A673 (cell line): ENCODE data around the gene EGFL8. TPM values are rescaled to one million over a fixed set of nuclear protein-coding genes. Genes with fewer than 3 reads are reported as not detected.
A peak's percentile ranks its signal among the peaks of the same experiment; 100 is the strongest.
"Not testable (repeated sequence)": the region's sequence is repeated elsewhere in the genome, so short reads cannot be mapped to it uniquely, and the experiment has no call there.

ENCODE experiments used
- BruUV-seq: library from RNA; stranded (reverse); fragments of 400-500 nt; replicated peaks from 2 replicates; lab custom pipeline; 2021; lab: Mats Ljungman, UMichigan
- CTCF ChIA-PET: fragments of 300-600 bp; sonication (Branson Sonifier 250); formaldehyde crosslinking; loops from one replicate; lab custom pipeline; 2022; ENCODE audit warnings: antibody characterized with exemption; lab: Charles Lee
- POLR2A ChIA-PET: fragments of 300-600 bp; sonication (Branson Sonifier 250); formaldehyde crosslinking; loops from one replicate; lab custom pipeline; 2022; ENCODE audit warnings: antibody characterized with exemption; ENCODE audit not compliant: low non-redundant PET; lab: Charles Lee
- DNase-seq: peaks from one replicate; pipeline ENCODE4 v3.0.0-alpha.2; 2015; ENCODE audit warnings: low spot score
- H3K27ac ChIP-seq: fragments of 200-600 bp; sonication (generic); 2 replicates; pipeline ENCODE4 v1.5.1; 2016; ENCODE audit warnings: mixed run types, low read depth, mild to moderate bottlenecking, mixed read lengths, antibody characterized with exemption, low read length; ENCODE audit not compliant: poor library complexity, severe bottlenecking
- H3K27me3 ChIP-seq: fragments of 200-600 bp; sonication (generic); replicated peaks from 2 replicates; pipeline ENCODE4 v1.6.1; 2017; ENCODE audit warnings: mixed run types, low read depth, mild to moderate bottlenecking, mixed read lengths, antibody characterized with exemption, low read length; ENCODE audit not compliant: insufficient read depth, poor library complexity
- H3K36me3 ChIP-seq: fragments of 200-600 bp; sonication (generic); 2 replicates; pipeline ENCODE4 v1.6.1; 2016; ENCODE audit warnings: mixed run types, mild to moderate bottlenecking, mixed read lengths, antibody characterized with exemption, low read length; ENCODE audit not compliant: insufficient read depth, poor library complexity, severe bottlenecking
- H3K4me1 ChIP-seq: fragments of 200-600 bp; sonication (generic); 2 replicates; pipeline ENCODE4 v1.6.1; 2017; ENCODE audit warnings: mixed run types, mild to moderate bottlenecking, mixed read lengths, antibody characterized with exemption, low read length; ENCODE audit not compliant: insufficient read depth, poor library complexity, severe bottlenecking
- H3K4me3 ChIP-seq: fragments of 200-600 bp; sonication (generic); 2 replicates; pipeline ENCODE4 v1.5.1; 2016; ENCODE audit warnings: low read depth, mixed run types, mild to moderate bottlenecking, mixed read lengths, low read length; ENCODE audit not compliant: poor library complexity, severe bottlenecking
- H3K9me3 ChIP-seq: fragments of 200-600 bp; sonication (generic); 2 replicates; pipeline ENCODE4 v1.6.1; 2016; ENCODE audit warnings: mixed run types, low read depth, mild to moderate bottlenecking, mixed read lengths, antibody characterized with exemption, low read length; ENCODE audit not compliant: poor library complexity, severe bottlenecking
- EZH2 ChIP-seq: fragments of 200-600 bp; sonication (generic); IDR thresholded peaks from 2 replicates; pipeline ENCODE4 v1.6.1; 2017; ENCODE audit warnings: borderline replicate concordance, low read depth, mild to moderate bottlenecking, mixed read lengths, antibody characterized with exemption, low read length; ENCODE audit not compliant: poor library complexity, severe bottlenecking
- intact Hi-C: fragments of 100-400 bp; cut with micrococcal nuclease; formaldehyde crosslinking; loops from one replicate; pipeline ENCODE4 v1.10.0; 2022; ENCODE audit not compliant: unreplicated experiment
- total RNA-seq: library from RNA; stranded (reverse); gene quantifications from 2 replicates; pipeline ENCODE4 v1.2.3, GENCODE V29; 2021
- TF ChIP-seq, protein P1 (sequence below): fragments of 300-800, 200-600 bp; sonication (generic); conservative IDR thresholded peaks from 2 replicates; pipeline ENCODE4 v1.5.1; 2017; ENCODE audit warnings: low read depth, mild to moderate bottlenecking, antibody characterized with exemption, low read length, moderate library complexity, mixed read lengths

The EGFL8 gene
- total RNA-seq, 1 experiment from 2014 or later, result 32.4 TPM

DNA sequence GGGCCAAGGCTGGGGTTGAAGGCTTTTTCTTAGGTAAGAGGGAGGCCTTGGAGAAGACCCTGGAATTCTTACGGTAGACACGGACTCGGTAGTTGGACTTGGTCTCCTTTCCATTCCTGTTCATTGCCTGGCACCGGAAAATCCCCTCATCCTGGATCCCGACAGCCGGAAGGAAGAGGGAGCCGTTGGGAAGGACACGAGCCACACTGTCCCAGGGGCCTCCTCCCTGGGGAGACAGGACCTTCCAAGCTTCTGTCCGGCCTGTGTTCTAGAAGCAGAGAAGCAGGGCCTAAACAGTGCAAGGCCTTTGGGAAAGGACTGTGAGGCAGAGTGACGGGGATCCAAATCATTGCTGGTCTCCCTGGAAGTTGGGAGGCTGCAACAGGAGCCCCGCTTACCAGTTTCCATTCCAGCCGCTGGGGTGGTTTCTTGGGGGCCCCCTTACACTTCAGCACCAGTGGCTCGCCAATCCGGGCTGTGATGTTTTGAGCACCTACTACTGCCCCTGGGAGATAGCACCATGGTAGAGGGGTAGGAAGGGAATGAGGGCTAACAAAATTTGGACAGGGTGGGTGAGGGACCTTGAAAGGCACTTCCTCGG is 19.2 kb downstream of the EGFL8 start:
- no peaks in the 10 kb centered on the region for H3K9me3 ChIP-seq
- POLR2A ChIA-PET, result no interaction called here
- CTCF ChIA-PET, result no interaction called here
- peaks cover 7% of the 10 kb centered on the region for H3K4me1 ChIP-seq
- no peaks in the 10 kb centered on the region for H3K27me3 ChIP-seq
- peak overlapping the region; percentile 37 for H3K27ac ChIP-seq
- peaks cover 45% of the 10 kb centered on the region for H3K36me3 ChIP-seq
- intact Hi-C loops, result no loop called here
- BruUV-seq, result no TSS peak
- H3K4me3 ChIP-seq, result no peak overlapping the region
- TF ChIP-seq, protein P1, sequence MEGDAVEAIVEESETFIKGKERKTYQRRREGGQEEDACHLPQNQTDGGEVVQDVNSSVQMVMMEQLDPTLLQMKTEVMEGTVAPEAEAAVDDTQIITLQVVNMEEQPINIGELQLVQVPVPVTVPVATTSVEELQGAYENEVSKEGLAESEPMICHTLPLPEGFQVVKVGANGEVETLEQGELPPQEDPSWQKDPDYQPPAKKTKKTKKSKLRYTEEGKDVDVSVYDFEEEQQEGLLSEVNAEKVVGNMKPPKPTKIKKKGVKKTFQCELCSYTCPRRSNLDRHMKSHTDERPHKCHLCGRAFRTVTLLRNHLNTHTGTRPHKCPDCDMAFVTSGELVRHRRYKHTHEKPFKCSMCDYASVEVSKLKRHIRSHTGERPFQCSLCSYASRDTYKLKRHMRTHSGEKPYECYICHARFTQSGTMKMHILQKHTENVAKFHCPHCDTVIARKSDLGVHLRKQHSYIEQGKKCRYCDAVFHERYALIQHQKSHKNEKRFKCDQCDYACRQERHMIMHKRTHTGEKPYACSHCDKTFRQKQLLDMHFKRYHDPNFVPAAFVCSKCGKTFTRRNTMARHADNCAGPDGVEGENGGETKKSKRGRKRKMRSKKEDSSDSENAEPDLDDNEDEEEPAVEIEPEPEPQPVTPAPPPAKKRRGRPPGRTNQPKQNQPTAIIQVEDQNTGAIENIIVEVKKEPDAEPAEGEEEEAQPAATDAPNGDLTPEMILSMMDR, result no peak
- no peak for TF ChIP-seq EZH2
- DNase-seq, result no peak

DNA sequence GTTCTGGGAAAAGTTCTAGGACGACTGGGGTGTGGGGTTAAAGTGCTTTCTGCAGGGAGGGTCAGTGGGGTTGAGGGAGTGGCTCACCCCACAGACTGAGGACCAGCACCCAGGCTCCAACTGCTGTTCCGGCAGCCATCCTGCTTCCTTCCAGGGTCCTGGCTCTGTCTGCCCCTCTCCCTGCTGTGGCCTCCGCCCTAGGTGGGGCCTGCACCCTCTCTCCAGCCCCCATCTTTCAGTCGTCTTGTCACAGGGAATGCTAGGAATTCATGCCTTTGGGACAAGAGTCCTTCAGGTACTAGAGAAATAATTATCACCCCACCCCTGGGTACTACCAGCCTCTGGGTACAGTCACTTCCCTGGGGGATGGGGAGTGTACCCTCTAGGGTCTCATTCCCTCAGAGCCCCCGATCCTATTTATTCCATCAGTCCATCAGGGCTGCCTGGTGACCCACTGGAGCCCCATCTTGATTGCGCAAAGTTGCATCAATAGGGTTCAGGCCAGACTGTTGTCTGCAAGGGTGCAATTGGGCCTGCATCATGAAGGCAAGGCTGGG is 19.8 kb downstream of the EGFL8 start, which contains the start of gene AGER:
Gene AGER, minus strand, starts transcription at position 170 of the 557 bp plus-strand sequence. Its CDS starts 31 bp downstream, at position 139.
- no peak for TF ChIP-seq EZH2
- TF ChIP-seq, protein P1, result no peak
- ChIA-PET CTCF (no interaction called here), POLR2A (no interaction called here)
- BruUV-seq, result no TSS peak
- no peak within 1 kb of the TSS for H3K4me3 ChIP-seq
- H3K27ac ChIP-seq, result peak within 1 kb of the TSS; percentile 37
- peaks cover 6% of the 10 kb centered on the region for H3K4me1 ChIP-seq
- peaks cover 45% of the 10 kb centered on the region for H3K36me3 ChIP-seq
- no peak for DNase-seq
- intact Hi-C loops, result no loop called here
- H3K9me3 ChIP-seq, result no peaks in the 10 kb centered on the region
- H3K27me3 ChIP-seq, result no peaks in the 10 kb centered on the region

DNA sequence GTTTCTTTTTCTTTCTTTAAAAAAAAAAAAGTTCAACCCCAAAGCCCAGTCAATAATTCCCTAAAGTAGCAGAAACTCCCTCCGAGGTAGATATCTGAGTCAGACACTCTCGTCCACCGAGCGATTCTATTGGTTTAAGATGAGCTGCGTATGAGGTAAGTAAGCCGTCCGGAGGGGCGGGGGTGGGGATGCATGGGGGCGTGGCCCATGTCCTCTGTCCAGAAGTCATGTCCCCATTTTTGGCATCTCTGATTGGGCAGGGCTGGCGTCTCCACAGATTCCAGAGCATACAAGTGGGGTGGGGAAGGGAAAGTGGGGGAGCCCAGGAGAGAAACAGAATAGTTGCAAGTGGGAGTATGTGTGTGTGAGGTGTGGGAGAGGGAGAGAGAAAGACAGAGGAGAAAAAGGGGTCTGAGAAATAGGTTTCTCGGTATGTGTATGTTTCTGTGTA is 21.3 kb downstream of the EGFL8 start:
- Histone ChIP-seq H3K36me3 (peaks cover 45% of the 10 kb centered on the region), H3K27ac (peak overlapping the region; percentile 42)
- POLR2A ChIA-PET, result interaction anchor here (0.6 to 0.7 kb wide), 2 partner anchors 1114 to 1455 kb away, joined by 3 to 8 read pairs; no protein-coding TSS in a partner anchor
- H3K4me1 ChIP-seq, H3K27me3 ChIP-seq, H3K9me3 ChIP-seq, H3K4me3 ChIP-seq, BruUV-seq, intact Hi-C loops: not testable (repeated sequence)
- CTCF ChIA-PET, result interaction anchor here (0.6 kb wide), 2 partner anchors 644 to 1859 kb away, joined by 4 to 6 read pairs; no protein-coding TSS in a partner anchor
- peak; percentile 90 for DNase-seq

DNA sequence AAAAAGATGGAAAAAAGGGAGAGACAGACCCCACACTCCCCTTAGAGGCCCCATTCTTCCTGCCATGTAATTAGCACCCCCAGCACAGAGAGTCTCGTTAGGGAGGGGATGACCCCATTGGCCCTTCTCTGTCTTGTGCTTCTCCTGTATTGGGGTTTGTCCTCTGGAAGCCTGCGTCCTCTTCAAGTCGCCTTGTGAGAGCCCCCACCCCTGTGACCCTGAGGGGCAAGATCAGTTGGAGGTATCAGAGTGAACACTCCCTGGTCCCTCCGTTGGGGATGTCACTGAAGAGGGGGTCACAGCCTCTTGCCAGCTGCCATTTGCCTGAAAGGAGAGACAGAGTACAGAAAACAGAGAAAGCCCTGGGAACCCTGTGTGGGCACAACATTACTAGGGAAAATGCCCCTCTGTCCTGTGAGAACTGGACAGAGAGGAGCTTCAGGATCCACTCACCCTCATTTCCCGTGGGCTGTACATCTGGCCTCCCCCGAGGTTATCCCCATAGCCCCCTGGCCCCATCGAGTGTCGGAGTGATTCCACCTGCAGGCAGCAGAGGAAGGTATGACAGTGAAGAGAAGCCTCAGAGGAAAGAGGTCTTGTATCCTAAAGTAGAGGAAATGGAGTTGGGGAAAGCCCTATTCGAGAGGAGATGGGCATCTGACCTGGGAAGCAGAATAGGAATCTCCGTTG is 21.9 kb downstream of the EGFL8 start:
- H3K4me3 ChIP-seq, H3K4me1 ChIP-seq, H3K27me3 ChIP-seq, DNase-seq, intact Hi-C loops, CTCF ChIA-PET, H3K9me3 ChIP-seq, BruUV-seq: not testable (repeated sequence)
- POLR2A ChIA-PET, result interaction anchor here (0.7 kb wide), 1 partner anchor 1455 kb away, joined by 8 read pairs; no protein-coding TSS in a partner anchor
- Histone ChIP-seq H3K27ac (peak overlapping the region; percentile 42), H3K36me3 (peaks cover 43% of the 10 kb centered on the region)
